Measurements from ENCODE around the gene PTPRN2.

The PTPRN2 gene

DNA sequence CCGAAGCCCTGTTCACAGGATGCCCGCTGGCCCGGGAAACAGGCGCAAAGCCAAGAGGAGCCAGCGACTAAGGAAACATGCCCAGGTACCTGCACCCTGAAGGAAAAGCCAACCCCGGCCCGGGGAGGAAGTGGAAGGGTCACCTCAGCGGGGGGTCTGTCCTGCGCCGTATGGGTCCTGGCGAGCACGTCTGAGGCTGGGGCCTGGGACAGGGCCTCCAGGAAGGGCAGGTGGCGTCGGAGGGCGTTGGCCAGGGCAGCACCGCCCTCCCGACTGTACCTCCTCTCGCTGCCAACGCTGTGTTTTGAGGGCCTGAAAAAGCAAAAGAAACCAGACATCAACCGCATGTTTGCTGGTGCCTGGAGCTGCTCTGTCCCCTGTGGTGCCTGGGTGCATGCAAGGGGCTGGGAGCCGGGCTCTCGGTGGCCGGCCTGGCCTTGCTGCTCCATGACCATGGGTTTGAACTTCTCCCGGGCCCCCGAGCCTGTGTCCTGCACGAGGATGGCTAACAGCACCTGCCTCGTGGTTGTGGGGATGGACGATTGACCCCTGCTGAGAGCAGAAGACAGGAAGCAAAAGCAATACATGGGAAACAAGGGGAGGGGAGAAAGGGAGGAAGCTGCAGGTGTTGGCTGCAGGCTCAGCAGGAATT, 395.3 kb downstream of the PTPRN2 start:
- H3K4me3 ChIP-seq (ENCODE audit: low read depth, low read length): no peak overlapping the region
- TF ChIP-seq, protein P1, sequence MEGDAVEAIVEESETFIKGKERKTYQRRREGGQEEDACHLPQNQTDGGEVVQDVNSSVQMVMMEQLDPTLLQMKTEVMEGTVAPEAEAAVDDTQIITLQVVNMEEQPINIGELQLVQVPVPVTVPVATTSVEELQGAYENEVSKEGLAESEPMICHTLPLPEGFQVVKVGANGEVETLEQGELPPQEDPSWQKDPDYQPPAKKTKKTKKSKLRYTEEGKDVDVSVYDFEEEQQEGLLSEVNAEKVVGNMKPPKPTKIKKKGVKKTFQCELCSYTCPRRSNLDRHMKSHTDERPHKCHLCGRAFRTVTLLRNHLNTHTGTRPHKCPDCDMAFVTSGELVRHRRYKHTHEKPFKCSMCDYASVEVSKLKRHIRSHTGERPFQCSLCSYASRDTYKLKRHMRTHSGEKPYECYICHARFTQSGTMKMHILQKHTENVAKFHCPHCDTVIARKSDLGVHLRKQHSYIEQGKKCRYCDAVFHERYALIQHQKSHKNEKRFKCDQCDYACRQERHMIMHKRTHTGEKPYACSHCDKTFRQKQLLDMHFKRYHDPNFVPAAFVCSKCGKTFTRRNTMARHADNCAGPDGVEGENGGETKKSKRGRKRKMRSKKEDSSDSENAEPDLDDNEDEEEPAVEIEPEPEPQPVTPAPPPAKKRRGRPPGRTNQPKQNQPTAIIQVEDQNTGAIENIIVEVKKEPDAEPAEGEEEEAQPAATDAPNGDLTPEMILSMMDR (IDR thresholded peaks at IDR 0.05; ENCODE audit: borderline replicate concordance, insufficient read depth, low read depth, low read length): no peak

GRCh38 chr7:158191671-158192070, 396.0 kb downstream of the PTPRN2 start:
- no peak overlapping the region for H3K4me3 ChIP-seq (ENCODE audit: low read depth, low read length)
- TF ChIP-seq, protein P1 (IDR thresholded peaks at IDR 0.05; ENCODE audit: borderline replicate concordance, insufficient read depth, low read depth, low read length): no peak

- TF ChIP-seq, protein P1 (IDR thresholded peaks at IDR 0.05; ENCODE audit: borderline replicate concordance, insufficient read depth, low read depth, low read length): no peak
Observed at GRCh38 chr7:158190756-158191155, 396.9 kb downstream of the PTPRN2 start.

GRCh38 chr7:158188676-158189075, 398.9 kb downstream of the PTPRN2 start:
- TF ChIP-seq, protein P1 (IDR thresholded peaks at IDR 0.05; ENCODE audit: borderline replicate concordance, insufficient read depth, low read depth, low read length): no peak

More at GRCh38 chr7:158190756-158191155, 396.9 kb downstream of the PTPRN2 start:
- no peak overlapping the region for H3K4me3 ChIP-seq (ENCODE audit: low read depth, low read length)

GRCh38 chr7:158187694-158187994, 400.0 kb downstream of the PTPRN2 start:
- no peak overlapping the region for H3K4me3 ChIP-seq (ENCODE audit: low read depth, low read length)
- TF ChIP-seq, protein P1 (IDR thresholded peaks at IDR 0.05; ENCODE audit: borderline replicate concordance, insufficient read depth, low read depth, low read length): no peak

More at GRCh38 chr7:158188676-158189075, 398.9 kb downstream of the PTPRN2 start:
- H3K4me3 ChIP-seq (ENCODE audit: low read depth, low read length): no peak overlapping the region

GRCh38 chr7:158186864-158187693, 400.5 kb downstream of the PTPRN2 start:
- TF ChIP-seq, protein P1 (IDR thresholded peaks at IDR 0.05; ENCODE audit: borderline replicate concordance, insufficient read depth, low read depth, low read length): no peak
- H3K4me3 ChIP-seq (ENCODE audit: low read depth, low read length): no peak overlapping the region

GRCh38 chr7:158186406-158186805, 401.2 kb downstream of the PTPRN2 start:
- no peak overlapping the region for H3K4me3 ChIP-seq (ENCODE audit: low read depth, low read length)
- TF ChIP-seq, protein P1 (IDR thresholded peaks at IDR 0.05; ENCODE audit: borderline replicate concordance, insufficient read depth, low read depth, low read length): no peak
